Measurements from ENCODE around the gene HYAL2. TPM values are rescaled to one million over a fixed set of nuclear protein-coding genes. Genes with fewer than 3 reads are reported as not detected.
A peak's percentile ranks its signal among the peaks of the same experiment; 100 is the strongest.
"Not testable (repeated sequence)": the region's sequence is repeated elsewhere in the genome, so short reads cannot be mapped to it uniquely, and the experiment has no call there.

HYAL2 gene
- total RNA-seq, 1 donor from 2014 or later, result 48.4 TPM

DNA sequence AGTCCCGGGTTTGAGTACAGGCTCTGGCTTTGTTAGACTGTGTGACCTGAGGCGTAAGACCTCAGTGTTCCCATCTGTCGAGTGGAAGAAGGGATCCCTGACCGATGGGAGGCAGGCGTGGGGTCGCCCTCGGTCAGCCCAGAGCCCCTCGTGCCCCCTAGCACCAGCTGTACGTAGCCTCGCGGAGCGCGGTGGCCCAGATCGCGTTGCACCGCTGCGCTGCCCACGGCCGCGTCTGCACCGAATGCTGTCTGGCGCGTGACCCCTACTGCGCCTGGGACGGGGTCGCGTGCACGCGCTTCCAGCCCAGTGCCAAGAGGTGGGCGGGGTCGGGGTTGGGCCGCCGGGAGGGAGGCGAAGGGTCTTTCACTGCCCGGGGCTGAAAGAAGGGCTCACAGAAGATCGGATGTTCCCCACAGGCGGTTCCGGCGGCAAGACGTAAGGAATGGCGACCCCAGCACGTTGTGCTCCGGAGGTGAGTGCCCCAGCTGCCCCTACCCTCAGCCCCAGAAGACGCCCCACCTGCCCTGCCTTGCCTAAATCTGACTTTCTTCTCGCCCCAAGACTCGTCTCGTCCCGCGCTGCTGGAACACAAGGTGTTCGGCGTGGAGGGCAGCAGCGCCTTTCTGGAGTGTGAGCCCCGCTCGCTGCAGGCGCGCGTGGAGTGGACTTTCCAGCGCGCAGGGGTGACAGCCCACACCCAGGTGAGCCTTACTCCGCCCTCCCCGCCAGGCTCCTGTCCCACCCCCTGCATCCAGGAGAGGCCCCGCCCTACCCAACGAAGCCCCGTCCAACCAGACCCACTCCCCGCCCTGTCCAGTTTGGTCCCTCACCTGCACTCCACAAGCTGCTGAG lies 47.2 kb downstream of the HYAL2 start:
- no peak for TF ChIP-seq CTCF (IDR thresholded peaks at IDR 0.05; ENCODE audit: partially characterized antibody, unreplicated experiment)
- peak overlapping the region; percentile 49 for H3K4me3 Mint-ChIP-seq (ENCODE audit: unreplicated experiment)
- H3K27me3 Mint-ChIP-seq (ENCODE audit: unreplicated experiment), result peaks cover 16% of the 10 kb centered on the region
- DNase-seq, result no peak
- peaks cover 4% of the 10 kb centered on the region for H3K9me3 Mint-ChIP-seq (ENCODE audit: unreplicated experiment)
- H3K36me3 Mint-ChIP-seq (ENCODE audit: unreplicated experiment), result no peaks in the 10 kb centered on the region
- no peak overlapping the region for H3K27ac Mint-ChIP-seq (ENCODE audit: unreplicated experiment)
- H3K4me1 Mint-ChIP-seq (ENCODE audit: low read depth, unreplicated experiment), result peaks cover 2% of the 10 kb centered on the region

GRCh38 chr3:50274371-50275104 lies 48.0 kb downstream of the HYAL2 start:
- no peak overlapping the region for H3K27ac Mint-ChIP-seq (ENCODE audit: unreplicated experiment)
- H3K27me3 Mint-ChIP-seq (ENCODE audit: unreplicated experiment), result peaks cover 16% of the 10 kb centered on the region
- H3K9me3 Mint-ChIP-seq (ENCODE audit: unreplicated experiment), result peaks cover 4% of the 10 kb centered on the region
- peak; percentile 76 for DNase-seq
- H3K4me1 Mint-ChIP-seq (ENCODE audit: low read depth, unreplicated experiment), result peaks cover 2% of the 10 kb centered on the region
- no peak overlapping the region for H3K4me3 Mint-ChIP-seq (ENCODE audit: unreplicated experiment)
- peak; percentile 86 for TF ChIP-seq CTCF (IDR thresholded peaks at IDR 0.05; ENCODE audit: partially characterized antibody, unreplicated experiment)
- no peaks in the 10 kb centered on the region for H3K36me3 Mint-ChIP-seq (ENCODE audit: unreplicated experiment)

- no peak overlapping the region for H3K4me3 Mint-ChIP-seq (ENCODE audit: unreplicated experiment)
- no peak overlapping the region for H3K27ac Mint-ChIP-seq (ENCODE audit: unreplicated experiment)
- H3K9me3 Mint-ChIP-seq (ENCODE audit: unreplicated experiment), result peaks cover 5% of the 10 kb centered on the region
- peaks cover 17% of the 10 kb centered on the region for H3K27me3 Mint-ChIP-seq (ENCODE audit: unreplicated experiment)
- peaks cover 3% of the 10 kb centered on the region for H3K4me1 Mint-ChIP-seq (ENCODE audit: low read depth, unreplicated experiment)
- H3K36me3 Mint-ChIP-seq (ENCODE audit: unreplicated experiment), result no peaks in the 10 kb centered on the region
- TF ChIP-seq CTCF (IDR thresholded peaks at IDR 0.05; ENCODE audit: partially characterized antibody, unreplicated experiment), result no peak
- DNase-seq, result no peak
These were observed 48.9 kb downstream of the HYAL2 start for GRCh38 chr3:50273689-50274065.

DNA sequence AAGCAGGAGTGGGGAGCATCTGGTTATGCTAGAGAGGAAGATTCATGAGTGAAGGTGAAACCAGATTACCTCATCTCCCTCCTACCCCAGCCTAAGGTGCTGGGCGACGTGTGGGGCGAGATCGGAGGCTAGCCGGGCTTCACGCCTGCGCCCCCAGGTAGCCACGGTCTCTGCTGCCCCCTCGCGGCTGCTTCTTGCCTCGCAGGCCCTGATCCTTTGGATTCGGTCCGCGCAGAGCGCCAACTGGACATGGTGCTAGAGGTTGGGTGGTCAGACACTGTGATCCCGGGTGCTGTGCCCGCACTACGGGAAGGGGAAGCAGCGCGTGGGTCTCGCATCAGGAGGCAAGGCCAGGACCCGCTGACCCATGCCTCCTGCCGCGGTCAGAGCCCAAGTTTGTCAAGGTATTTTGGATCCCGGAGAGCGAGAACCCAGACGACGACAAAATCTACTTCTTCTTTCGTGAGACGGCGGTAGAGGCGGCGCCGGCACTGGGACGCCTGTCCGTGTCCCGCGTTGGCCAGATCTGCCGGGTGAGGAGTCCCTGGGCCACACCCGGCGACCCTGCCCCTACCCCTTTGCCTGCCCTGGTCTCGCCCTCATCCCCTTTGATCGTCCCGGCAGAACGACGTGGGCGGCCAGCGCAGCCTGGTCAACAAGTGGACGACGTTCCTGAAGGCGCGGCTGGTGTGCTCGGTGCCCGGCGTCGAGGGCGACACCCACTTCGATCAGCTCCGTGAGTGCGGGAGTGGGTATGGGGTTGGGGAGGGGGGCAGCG lies 49.4 kb downstream of the HYAL2 start:
- Mint-ChIP-seq H3K9me3 (ENCODE audit: unreplicated experiment) (peaks cover 7% of the 10 kb centered on the region), H3K27ac (ENCODE audit: unreplicated experiment) (no peak overlapping the region), H3K27me3 (ENCODE audit: unreplicated experiment) (peaks cover 18% of the 10 kb centered on the region), H3K4me1 (ENCODE audit: low read depth, unreplicated experiment) (peaks cover 4% of the 10 kb centered on the region), H3K36me3 (ENCODE audit: unreplicated experiment) (no peaks in the 10 kb centered on the region), H3K4me3 (ENCODE audit: unreplicated experiment) (no peak overlapping the region)
- TF ChIP-seq CTCF (IDR thresholded peaks at IDR 0.05; ENCODE audit: partially characterized antibody, unreplicated experiment), result peak; percentile 97
- peak; percentile 91 for DNase-seq

- not testable (repeated sequence) for DNase-seq; H3K36me3 Mint-ChIP-seq (ENCODE audit: unreplicated experiment); H3K4me3 Mint-ChIP-seq (ENCODE audit: unreplicated experiment); H3K27ac Mint-ChIP-seq (ENCODE audit: unreplicated experiment); H3K9me3 Mint-ChIP-seq (ENCODE audit: unreplicated experiment); H3K4me1 Mint-ChIP-seq (ENCODE audit: low read depth, unreplicated experiment)
- peaks cover 18% of the 10 kb centered on the region for H3K27me3 Mint-ChIP-seq (ENCODE audit: unreplicated experiment)
These were observed 50.0 kb downstream of the HYAL2 start for GRCh38 chr3:50272538-50272910.

All from glutamatergic neuron (in vitro differentiated cells).